HG02678 (cell line): ENCODE measurements around the gene CIROP.
"Not testable (repeated sequence)": the region's sequence is repeated elsewhere in the genome, so short reads cannot be mapped to it uniquely, and the experiment has no call there.

ENCODE experiments used
- ATAC-seq: cut with Tn5 transposase; IDR thresholded peaks from one replicate; pipeline ENCODE4 v1.9.1; 2021; ENCODE audit warnings: mild to moderate bottlenecking, moderate library complexity; ENCODE audit not compliant: unreplicated experiment

The CIROP gene

GRCh38 chr14:23115039-23115731 is 10.4 kb upstream of the CIROP start:
- ATAC-seq, result no peak

- ATAC-seq, result no peak
Observed at GRCh38 chr14:23114669-23115038, 9.9 kb upstream of the CIROP start.

GRCh38 chr14:23114120-23114458 is 9.3 kb upstream of the CIROP start:
- ATAC-seq, result no peak

GRCh38 chr14:23113431-23114119 is 8.8 kb upstream of the CIROP start:
- no peak for ATAC-seq

GRCh38 chr14:23112359-23113178 is 7.8 kb upstream of the CIROP start:
- ATAC-seq, result no peak

GRCh38 chr14:23110579-23111365 is 6.0 kb upstream of the CIROP start:
- ATAC-seq, result no peak

- no peak for ATAC-seq
Observed at GRCh38 chr14:23109769-23110168, 5.0 kb upstream of the CIROP start.

- not testable (repeated sequence) for ATAC-seq
Observed at GRCh38 chr14:23108169-23108568, 3.4 kb upstream of the CIROP start.

- ATAC-seq, result not testable (repeated sequence)
Observed at GRCh38 chr14:23107620-23108019, 2.8 kb upstream of the CIROP start.

- ATAC-seq, result no peak
Observed at GRCh38 chr14:23106747-23107045, 1.9 kb upstream of the CIROP start.

- ATAC-seq, result no peak
Observed at GRCh38 chr14:23105348-23105824, 597 bp upstream of the CIROP start.

GRCh38 chr14:23104070-23104590 is 659 bp downstream of the CIROP start:
- ATAC-seq, result no peak

GRCh38 chr14:23103581-23103980 is 1.2 kb downstream of the CIROP start:
- ATAC-seq, result no peak

- no peak for ATAC-seq
Observed at GRCh38 chr14:23102801-23103200, 2.0 kb downstream of the CIROP start.

- ATAC-seq, result no peak
Observed at GRCh38 chr14:23101986-23102625, 2.7 kb downstream of the CIROP start.

GRCh38 chr14:23101213-23101970 is 3.4 kb downstream of the CIROP start:
- ATAC-seq, result no peak

GRCh38 chr14:23099212-23099861 is 5.5 kb downstream of the CIROP start:
- no peak for ATAC-seq

- ATAC-seq, result no peak
Observed at GRCh38 chr14:23097786-23098185, 7.0 kb downstream of the CIROP start.
